GM18502 (cell line): ENCODE results near the gene CSE1L.
A peak's percentile ranks its signal among the peaks of the same experiment; 100 is the strongest.
"Not testable (repeated sequence)": the region's sequence is repeated elsewhere in the genome, so short reads cannot be mapped to it uniquely, and the experiment has no call there.

Experiments
- ATAC-seq: cut with Tn5 transposase; IDR thresholded peaks from one replicate; pipeline ENCODE4 v1.9.1; 2021; ENCODE audit warnings: mild to moderate bottlenecking; ENCODE audit not compliant: unreplicated experiment, poor library complexity

Gene CSE1L, protein sequence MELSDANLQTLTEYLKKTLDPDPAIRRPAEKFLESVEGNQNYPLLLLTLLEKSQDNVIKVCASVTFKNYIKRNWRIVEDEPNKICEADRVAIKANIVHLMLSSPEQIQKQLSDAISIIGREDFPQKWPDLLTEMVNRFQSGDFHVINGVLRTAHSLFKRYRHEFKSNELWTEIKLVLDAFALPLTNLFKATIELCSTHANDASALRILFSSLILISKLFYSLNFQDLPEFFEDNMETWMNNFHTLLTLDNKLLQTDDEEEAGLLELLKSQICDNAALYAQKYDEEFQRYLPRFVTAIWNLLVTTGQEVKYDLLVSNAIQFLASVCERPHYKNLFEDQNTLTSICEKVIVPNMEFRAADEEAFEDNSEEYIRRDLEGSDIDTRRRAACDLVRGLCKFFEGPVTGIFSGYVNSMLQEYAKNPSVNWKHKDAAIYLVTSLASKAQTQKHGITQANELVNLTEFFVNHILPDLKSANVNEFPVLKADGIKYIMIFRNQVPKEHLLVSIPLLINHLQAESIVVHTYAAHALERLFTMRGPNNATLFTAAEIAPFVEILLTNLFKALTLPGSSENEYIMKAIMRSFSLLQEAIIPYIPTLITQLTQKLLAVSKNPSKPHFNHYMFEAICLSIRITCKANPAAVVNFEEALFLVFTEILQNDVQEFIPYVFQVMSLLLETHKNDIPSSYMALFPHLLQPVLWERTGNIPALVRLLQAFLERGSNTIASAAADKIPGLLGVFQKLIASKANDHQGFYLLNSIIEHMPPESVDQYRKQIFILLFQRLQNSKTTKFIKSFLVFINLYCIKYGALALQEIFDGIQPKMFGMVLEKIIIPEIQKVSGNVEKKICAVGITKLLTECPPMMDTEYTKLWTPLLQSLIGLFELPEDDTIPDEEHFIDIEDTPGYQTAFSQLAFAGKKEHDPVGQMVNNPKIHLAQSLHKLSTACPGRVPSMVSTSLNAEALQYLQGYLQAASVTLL

DNA sequence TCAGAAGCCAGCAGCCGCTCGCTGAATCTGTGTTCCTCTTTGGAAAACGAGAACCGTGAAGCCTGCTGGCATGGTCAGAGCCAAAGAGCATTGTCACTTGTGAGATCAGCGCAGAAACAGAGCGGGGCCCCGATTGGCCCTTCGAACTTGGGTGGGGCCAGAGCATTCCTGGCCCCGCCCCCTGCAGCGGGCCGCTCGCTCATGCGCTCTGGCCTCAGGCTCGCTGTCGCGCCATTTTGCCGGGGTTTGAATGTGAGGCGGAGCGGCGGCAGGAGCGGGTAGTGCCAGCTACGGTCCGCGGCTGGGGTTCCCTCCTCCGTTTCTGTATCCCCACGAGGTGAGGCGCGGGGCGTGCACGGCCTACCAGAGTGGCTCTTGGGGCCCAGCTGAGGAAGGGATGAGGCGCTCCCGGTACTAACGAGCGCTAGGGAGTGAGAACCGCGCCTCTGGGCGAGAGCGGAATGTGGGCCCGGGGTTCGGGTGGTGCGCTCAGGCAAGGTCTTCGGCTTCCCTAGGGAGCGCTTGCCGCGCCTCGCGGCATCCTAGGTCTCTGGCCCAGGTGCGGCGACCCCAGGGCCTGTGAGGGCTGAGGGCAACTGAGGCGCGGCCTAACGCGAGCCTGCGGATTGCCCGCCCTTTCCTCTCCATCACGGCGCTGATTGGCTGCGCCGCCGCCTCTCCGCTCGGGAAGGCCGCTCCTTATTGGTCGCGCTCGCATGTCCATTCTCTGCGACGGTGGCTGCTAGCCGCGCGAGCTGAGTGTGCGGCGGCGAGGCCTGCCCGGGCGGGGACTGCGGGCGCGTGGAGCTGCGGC, at the start of gene CSE1L:
Gene CSE1L, plus strand, starts transcription at position 226 of the 814 bp plus-strand sequence. CDS start 12,152 bp downstream, outside the sequence.
- peak; percentile 85 for ATAC-seq

DNA sequence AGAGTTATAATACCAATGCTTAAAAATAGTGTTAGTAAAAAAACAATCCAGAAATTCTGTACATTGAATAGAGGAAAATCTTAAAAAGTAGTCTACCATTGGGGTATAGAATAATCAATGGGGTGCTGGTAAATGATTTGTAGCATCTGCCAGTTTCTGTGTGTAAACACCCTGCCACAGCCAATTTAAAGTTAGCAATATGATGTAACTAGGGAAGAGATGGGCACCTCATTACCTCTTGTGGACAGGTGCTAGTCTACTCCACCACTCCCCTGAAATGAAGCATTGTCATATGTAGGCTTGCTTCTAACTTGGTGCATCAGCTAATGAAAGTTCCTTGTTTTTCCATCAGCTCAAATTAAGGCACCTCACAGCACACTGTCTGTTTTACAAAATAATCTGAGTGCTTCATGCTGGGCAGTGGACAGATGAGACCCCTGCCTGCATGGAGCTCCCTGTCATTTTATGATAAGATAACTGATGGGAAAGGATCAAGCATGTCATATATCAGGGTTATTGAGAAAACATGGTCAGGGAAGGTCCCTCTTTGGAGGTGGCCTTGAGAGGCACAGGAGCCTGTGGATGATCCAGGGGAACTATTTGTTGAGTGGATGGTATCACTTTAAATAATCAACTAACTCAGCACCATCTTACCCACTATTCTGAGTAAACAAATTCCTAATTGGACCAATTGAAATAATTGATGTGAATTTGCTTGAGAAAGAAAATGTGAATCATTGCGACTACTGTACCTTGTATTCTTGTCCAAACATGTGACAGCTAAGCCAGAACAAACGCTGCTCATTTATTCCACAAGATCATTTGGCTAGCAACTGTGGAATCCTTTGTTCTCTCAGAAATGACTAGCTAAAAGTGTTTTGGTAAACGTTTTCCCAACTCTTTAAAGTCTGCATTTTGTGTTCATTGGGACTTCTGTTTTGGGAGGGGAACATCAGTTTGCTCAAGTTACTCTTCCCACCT, 45.9 kb upstream of the CSE1L start:
- no peak for ATAC-seq

DNA sequence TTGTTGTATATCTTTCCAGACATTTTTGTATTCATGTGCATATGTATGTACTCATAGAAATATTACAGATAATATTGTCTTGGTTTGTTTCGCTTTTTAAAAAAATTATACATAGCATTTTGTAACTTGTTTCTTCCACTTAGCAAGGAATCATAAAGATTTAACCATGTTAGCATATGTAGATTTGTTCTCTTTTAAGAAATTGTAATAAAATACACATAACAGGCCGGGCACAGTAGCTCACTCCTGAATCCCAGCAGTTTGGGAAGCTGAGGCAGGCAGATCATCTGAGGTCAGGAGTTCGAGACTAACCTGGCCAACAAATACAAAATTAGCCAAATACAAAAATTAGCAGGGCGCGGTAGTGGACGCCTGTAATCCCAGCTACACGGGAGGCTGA, 44.4 kb upstream of the CSE1L start:
- ATAC-seq = no peak

DNA sequence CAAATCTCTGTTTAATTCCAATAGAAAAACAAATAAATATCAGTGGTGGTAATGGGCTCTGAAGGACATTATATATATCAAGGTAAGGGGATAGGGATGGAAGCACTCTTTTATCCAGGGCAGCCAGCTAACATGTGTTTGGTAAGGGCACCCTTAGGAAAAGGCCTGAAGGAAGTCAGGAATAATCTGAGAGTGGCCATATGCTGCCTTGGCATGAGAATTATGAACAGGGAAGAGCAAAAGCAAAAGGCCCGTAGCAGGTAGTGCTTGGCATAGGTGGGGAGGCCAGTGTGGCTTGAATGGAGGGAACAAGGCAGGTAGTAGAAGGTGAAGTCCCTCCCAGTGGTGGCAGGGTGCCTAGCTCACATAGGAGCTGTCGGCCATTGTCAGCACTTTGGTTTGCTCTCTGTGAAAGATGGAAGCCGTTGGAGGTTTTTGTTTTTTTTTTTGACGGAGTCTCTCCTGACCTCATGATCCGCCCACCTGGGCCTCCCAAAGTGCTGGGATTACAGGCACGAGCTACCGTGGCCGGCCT, 39.6 kb upstream of the CSE1L start:
- ATAC-seq = no peak

DNA sequence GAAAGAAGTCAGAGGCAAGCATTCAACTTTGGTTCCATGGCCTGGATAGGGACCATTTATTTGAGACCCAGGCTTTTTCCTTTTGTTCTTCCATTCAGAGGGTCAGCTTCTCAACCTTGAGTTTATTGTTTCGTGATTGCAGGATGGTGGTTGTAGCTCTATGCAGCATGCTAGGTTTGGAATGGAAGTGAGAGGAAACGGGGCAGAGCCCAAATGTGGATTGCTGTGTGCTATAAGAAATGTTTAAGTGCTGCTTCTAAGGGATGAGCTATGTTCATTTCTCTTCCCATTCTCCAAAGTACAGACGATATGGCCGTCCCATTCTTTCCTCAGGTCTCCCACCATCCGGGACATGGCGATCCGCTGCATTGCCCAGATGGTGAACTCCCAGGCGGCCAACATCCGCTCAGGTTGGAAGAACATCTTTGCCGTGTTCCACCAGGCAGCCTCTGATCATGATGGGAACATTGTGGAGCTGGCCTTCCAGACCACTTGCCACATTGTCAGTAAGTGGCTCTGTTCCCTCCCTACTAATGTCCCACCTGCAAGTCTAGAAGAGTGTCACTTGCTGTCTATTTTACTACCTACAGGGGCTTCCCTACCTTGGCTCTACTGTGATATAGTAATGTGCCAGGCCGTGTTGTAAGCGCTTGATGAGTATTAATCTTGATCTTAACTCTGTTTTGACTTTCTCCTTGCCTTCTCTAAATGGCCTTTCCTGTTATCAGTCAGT, 36.0 kb upstream of the CSE1L start:
- no peak for ATAC-seq

DNA sequence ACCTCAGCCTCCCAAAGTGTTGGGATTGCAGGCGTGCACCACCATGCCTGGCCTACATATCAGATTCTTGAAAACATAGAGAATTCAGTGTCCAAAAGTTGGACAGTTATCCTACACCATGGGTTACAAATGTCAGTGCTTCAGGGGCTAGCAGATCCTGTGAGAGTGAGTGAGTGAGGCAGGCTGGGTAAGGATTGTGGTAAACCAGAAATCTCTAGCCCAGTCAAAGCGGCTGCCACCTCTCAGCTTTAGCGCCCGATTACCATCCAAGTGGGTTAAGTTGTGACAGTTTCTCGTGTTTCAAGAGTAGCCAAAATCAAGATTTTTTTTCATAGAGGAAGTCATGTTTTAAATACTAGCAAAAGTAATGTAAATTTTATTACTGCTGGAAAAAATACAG, 21.9 kb upstream of the CSE1L start:
- no peak for ATAC-seq

DNA sequence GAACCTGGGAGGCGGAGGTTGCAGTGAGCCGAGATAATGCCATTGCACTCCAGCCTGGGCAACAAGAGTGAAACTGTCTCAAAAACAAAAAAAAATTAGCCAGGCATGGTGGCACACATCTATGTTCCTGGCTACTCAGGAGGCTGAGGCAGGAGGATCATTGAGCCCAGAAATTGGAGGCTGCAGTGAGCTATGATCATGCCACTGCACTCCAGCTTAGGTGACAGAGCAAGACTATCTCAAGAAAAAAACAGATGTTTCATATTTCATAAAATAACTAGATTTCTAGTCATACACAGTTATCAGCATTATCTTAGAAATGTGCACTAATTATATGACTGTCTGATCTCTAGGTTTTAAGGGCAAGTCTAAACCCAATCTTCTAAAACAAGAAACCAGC, 17.9 kb upstream of the CSE1L start:
- ATAC-seq = not testable (repeated sequence)

DNA sequence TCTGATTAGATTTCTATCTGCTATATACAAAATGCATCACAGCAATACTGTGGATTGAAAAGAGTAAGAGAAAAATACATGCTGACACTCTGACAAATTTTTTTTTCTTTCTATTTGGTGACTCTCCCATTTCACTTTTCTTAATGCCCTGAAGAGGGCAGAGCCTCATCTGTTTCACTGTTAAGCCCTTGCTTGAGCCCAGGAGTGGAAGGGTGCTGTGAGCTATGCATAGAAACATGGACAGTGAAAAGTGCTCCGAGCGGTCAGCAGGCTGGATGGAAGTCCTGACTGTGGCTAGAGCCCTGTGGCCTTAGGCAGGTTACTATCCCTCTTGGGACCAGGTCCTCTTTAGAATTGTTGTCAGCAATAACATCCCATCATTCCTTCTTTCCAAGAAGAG, 17.4 kb upstream of the CSE1L start:
- no peak for ATAC-seq

DNA sequence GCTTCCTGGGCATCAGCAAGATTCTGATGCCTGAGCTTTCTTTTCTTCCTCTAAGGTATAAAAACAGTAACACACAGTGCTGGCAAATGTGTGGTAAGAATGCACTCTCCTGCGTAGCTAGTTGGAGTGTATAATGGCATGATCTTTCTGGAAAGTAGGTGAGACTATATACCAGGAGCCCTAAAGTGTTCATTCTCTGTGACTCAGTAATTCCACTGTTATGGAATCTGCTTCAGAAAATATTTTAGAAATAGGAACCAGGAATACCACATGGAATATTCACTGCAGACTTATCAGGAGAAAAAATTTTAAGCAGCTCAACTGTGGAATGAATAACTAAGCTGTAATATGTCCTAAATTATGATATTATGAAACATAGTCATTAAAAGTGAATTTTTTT, 16.9 kb upstream of the CSE1L start:
- ATAC-seq = no peak

DNA sequence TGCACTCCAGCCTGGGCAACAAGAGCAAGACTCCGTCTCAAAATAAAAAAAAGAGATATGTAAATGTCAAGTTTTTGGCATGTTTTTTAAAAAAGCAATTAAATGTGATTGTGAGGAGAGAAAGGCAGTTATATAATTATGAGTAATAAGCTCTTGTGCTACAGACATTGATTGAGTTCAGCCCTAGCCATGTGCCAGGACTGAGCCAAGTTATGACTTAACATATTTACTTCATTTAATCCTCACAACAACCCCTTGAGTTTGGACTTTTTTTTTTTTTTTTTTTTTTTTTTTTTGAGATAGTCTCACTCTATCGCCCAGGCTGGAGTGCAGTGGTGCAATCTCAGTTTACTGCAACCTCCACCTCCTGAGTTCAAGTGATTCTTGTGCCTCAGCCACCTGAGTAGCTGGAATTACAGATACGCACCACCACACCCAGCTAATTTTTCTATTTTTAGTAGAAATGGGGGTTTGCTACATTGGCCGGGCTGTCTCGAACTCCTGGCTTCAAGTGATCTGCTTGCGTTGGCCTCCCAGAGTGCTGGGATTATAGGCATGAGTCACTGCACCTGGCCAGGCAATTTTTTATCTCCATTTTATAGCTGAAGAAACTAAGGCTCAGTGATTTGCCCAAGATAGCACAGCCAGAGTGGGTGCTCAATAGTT, 15.0 kb upstream of the CSE1L start:
- no peak for ATAC-seq

DNA sequence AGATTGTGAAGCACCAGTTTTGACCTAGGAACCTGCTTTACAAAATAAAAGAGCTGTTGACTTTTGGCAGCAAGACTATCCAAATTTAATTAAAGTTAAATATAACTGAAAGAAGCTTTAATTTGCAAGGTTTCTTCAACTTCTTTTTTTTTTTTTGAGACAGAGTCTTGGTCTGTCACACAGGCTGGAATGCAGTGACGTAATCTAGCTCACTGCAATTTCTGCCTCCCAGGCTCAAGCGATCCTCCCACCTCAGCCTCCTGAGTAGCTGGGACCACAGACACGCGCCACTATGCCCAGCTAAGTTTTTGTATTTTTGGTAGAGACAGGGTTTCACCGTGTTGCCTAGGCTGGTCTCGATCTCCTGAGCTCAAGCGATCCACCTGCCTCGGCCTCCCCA, 13.7 kb upstream of the CSE1L start:
- no peak for ATAC-seq

DNA sequence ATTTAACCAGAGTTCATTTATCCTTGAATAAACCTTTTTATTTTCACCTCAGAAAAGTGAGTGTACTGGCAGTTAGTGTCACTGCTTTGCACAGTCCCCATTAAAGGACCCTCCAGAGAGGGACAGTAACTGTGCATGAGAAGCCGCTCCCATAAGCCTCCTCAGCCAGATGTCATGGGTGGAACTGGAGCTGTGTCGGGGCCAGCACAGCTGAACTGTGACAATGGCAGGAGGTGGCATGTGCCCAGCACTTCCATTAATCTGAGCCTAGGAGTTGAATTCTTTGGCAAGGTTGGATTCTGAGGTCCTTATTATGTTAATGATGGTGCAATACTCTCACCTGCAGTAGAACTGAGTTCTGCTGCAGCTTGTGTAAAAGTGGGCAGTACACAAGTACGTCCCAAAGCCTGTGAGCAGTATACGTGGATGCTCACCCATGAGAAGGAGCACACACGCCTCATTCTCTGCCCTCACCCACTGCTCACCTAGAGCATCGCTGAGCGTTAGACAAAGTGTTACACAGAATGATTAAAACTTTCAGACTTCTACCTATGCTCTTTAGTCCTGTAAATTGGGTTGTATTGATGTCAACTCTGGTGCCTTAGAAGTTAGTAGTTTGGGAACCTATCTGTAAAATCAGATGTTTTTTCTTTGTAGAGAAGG, 11.9 kb upstream of the CSE1L start:
- ATAC-seq = no peak

DNA sequence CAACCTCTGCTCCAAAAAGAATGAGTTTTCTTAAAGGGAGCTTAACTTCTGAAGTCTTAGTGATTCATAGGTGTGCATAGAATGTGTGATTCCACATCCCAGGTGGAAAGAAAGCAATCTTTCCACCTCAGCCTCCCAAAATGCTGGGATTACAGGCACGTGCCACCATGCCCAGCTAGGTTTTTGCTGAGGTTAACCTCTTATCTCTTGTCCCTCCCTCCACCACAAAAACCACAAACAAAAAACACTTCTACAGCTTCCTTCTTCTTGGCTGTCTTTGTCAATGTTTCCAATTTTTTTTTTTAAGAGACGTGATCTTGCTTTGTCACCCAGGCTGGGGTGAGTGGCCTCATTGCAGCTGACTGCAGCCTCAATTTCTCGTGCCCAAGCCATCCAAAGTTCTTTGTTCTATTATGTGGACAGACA, 8.1 kb upstream of the CSE1L start:
- no peak for ATAC-seq

DNA sequence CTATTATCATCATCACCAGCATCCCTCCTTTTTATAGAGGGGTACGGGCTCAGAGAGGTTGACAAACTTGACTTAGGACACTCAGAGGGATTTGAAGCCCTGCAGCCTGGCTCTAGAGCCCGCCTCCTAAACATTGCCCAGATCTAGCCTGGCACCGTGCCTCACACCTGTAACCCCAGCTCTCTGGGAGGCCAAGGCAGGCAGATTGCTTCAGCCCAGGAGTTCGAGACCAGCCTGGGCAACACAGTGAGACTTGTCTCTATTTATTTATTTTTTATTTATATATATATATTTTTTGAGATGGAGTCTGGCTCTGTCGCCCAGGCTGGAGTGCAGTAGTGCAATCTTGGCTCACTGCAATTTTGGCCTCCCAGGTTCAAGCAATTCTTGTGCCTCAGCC, 6.3 kb upstream of the CSE1L start:
- ATAC-seq = no peak

DNA sequence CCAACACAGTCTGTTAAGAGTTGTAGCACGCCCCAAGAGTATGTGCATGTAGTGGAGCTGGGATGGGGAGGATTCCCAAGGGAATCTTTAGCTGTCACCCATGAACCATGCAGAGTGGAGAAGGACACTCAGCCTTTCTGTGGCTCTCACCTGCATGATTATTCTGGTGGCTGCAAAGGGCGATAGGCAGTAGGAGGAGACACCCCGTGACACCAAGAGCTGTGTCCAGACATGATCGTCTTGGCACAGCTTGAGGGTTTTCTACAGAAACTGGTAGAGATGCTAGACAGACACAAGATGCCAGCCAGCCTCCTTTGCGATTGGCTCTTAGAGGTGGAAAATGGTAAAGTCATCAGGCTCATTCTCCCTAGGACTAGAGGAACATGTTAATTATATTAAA, 3.1 kb upstream of the CSE1L start:
- ATAC-seq = no peak

DNA sequence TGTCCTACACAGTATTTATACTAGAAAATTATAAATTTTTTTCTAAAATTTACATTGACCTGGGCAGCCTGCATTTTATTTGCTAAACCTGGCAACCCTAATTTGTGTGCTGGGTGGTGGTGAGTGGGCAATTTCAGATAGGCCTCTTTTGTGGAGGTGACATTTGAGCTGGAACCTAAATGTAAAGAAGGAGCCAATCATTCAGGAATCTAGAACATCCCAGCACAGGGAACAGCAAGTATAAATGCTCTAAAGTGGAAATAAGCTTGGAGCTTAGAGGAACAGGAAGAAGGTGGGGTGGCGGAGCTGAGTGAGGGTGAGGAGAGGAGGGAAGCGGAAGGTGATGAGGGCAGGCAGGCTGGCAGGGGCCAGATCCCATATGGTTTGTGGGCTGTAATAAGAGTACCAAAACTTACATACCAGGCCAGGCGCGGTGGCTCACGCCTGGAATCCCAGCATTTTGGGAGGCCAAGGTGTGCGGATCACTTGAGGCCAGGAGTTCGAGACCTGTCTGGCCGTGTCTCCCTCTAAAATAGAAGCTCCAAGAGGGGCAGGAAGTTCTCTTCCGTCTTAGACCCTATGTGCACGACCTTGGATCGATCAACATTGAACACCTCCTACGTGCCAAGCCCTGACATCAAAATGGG, 549 bp upstream of the CSE1L start:
- no peak for ATAC-seq

DNA sequence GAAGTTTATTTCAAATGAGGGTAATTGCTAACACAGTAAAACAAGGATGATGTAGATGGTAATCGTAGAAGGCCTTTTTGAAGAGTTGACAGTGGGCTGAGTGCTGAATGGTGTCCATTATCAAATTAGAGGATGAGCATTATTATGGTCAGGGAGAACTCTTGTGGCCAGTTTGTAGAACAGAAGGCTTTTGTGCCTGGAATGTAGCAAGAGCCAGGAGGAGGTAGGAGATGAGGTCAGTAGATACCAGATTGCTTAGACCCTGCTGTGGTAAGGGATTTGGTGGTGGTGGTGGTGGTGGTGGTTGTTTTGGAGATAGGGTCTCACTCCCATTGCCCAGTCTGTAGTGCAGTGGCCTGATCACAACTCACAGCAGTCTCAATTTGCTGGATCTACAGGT, 6.2 kb downstream of the CSE1L start:
- no peak for ATAC-seq
